Measurements from ENCODE around the gene TRIM65.
A peak's percentile ranks its signal among the peaks of the same experiment; 100 is the strongest.

The TRIM65 gene

GRCh38 chr17:75940727-75941441 lies 44.1 kb upstream of the TRIM65 start, which contains the start of gene FBF1:
FBF1 (minus strand) TSS chr17:75941042; CDS start chr17:75938149, 2,893 bp downstream.
- peak; percentile 36 for DNase-seq (ENCODE audit: low read depth, low spot score)
- ChIA-PET POLR2A (interaction anchor here (0.8 to 1.4 kb wide), 3 partner anchors 12 to 39 kb away, joined by 3 to 6 read pairs (median 3); partner anchors contain the start of gene MRPL38), CTCF (interaction anchor here (1.1 to 1.5 kb wide), 4 partner anchors 14 to 59 kb away, joined by 3 to 5 read pairs (median 4); partner anchors contain the start of gene CDK3)
- peak within 1 kb of the TSS; percentile 79 for H3K4me3 ChIP-seq (ENCODE audit: low read depth, low read length)
- TF ChIP-seq CTCF (IDR thresholded peaks at IDR 0.05; ENCODE audit: insufficient read depth, low read length, missing control alignments) = peak; percentile 5

GRCh38 chr17:75937652-75938051 lies 40.9 kb upstream of the TRIM65 start:
- TF ChIP-seq CTCF (IDR thresholded peaks at IDR 0.05; ENCODE audit: insufficient read depth, low read length, missing control alignments) = no peak
- CTCF ChIA-PET = interaction anchor here (1.4 kb wide), 1 partner anchor 68 kb away, joined by 8 read pairs; no protein-coding TSS in a partner anchor
- POLR2A ChIA-PET = no interaction called here
- H3K4me3 ChIP-seq (ENCODE audit: low read depth, low read length) = no peak overlapping the region
- DNase-seq (ENCODE audit: low read depth, low spot score) = no peak

GRCh38 chr17:75933808-75934207 lies 37.1 kb upstream of the TRIM65 start:
- no peak overlapping the region for H3K4me3 ChIP-seq (ENCODE audit: low read depth, low read length)
- no peak for TF ChIP-seq CTCF (IDR thresholded peaks at IDR 0.05; ENCODE audit: insufficient read depth, low read length, missing control alignments)
- DNase-seq (ENCODE audit: low read depth, low spot score) = no peak
- CTCF ChIA-PET = no interaction called here
- POLR2A ChIA-PET = no interaction called here

- ChIA-PET CTCF (interaction anchor here (1.3 to 1.4 kb wide), 2 partner anchors 28 to 81 kb away, joined by 3 read pairs; no protein-coding TSS in a partner anchor), POLR2A (no interaction called here)
- DNase-seq (ENCODE audit: low read depth, low spot score) = no peak
- H3K4me3 ChIP-seq (ENCODE audit: low read depth, low read length) = no peak overlapping the region
- no peak for TF ChIP-seq CTCF (IDR thresholded peaks at IDR 0.05; ENCODE audit: insufficient read depth, low read length, missing control alignments)
Measured at GRCh38 chr17:75932852-75933251, 36.1 kb upstream of the TRIM65 start.

GRCh38 chr17:75931062-75931461 lies 34.3 kb upstream of the TRIM65 start:
- no peak for TF ChIP-seq CTCF (IDR thresholded peaks at IDR 0.05; ENCODE audit: insufficient read depth, low read length, missing control alignments)
- ChIA-PET CTCF (no interaction called here), POLR2A (no interaction called here)
- no peak overlapping the region for H3K4me3 ChIP-seq (ENCODE audit: low read depth, low read length)
- no peak for DNase-seq (ENCODE audit: low read depth, low spot score)

GRCh38 chr17:75927286-75927922 lies 30.7 kb upstream of the TRIM65 start:
- no peak overlapping the region for H3K4me3 ChIP-seq (ENCODE audit: low read depth, low read length)
- peak; percentile 20 for TF ChIP-seq CTCF (IDR thresholded peaks at IDR 0.05; ENCODE audit: insufficient read depth, low read length, missing control alignments)
- no peak for DNase-seq (ENCODE audit: low read depth, low spot score)
- ChIA-PET CTCF (interaction anchor here (0.8 to 5.6 kb wide), 9 partner anchors 9 to 70 kb away, joined by 3 to 33 read pairs (median 4); partner anchors contain the start of gene MRPL38), POLR2A (no interaction called here)
